GM10248 (cell line): Measurements from ENCODE around the gene STX5.

Experiments used
- CTCF ChIA-PET: fragments of 300-600 bp; sonication (Branson Sonifier 250); formaldehyde crosslinking; extraction: SDS; loops from one replicate; lab custom pipeline; 2021; ENCODE audit warnings: antibody characterized with exemption; lab: Yijun Ruan, JAX
- POLR2A ChIA-PET: fragments of 350-650 bp; sonication (Branson Sonifier 250); formaldehyde crosslinking; extraction: SDS; loops from one replicate; lab custom pipeline; 2020; ENCODE audit warnings: antibody characterized with exemption; lab: Yijun Ruan, JAX
- DNase-seq: peaks from one replicate; pipeline ENCODE4 v3.0.0; 2012; ENCODE audit errors: extremely low spot score
- CTCF ChIP-seq: IDR thresholded peaks from 2 replicates; pipeline ENCODE4 v1.5.1; 2012; ENCODE audit warnings: mild to moderate bottlenecking, low read depth; ENCODE audit errors: extremely low read depth, missing control alignments, control extremely low read depth

STX5 gene

GRCh38 chr11:62801071-62801470 lies 30.8 kb downstream of the STX5 start:
- no peak for TF ChIP-seq CTCF
- POLR2A ChIA-PET, result interaction anchor here (0.7 to 3.2 kb wide), 9 partner anchors 10 to 210 kb away, joined by 3 to 28 read pairs (median 5); partner anchors contain the start of genes C11orf98, CSKMT, SLC3A2 and STX5
- CTCF ChIA-PET, result interaction anchor here (1.1 to 3.5 kb wide), 6 partner anchors 8 to 179 kb away, joined by 3 to 15 read pairs (median 4); partner anchors contain the start of genes B3GAT3 and TMEM179B
- DNase-seq, result no peak

GRCh38 chr11:62799486-62799885 lies 32.4 kb downstream of the STX5 start:
- CTCF ChIA-PET, result interaction anchor here (3.5 kb wide), 1 partner anchor 10 kb away, joined by 15 read pairs; no protein-coding TSS in a partner anchor
- POLR2A ChIA-PET, result interaction anchor here (0.6 to 3.2 kb wide), 4 partner anchors 8 to 208 kb away, joined by 3 to 28 read pairs (median 14); partner anchors contain the start of genes TMEM223, TUT1 and WDR74
- TF ChIP-seq CTCF, result no peak
- DNase-seq, result no peak

GRCh38 chr11:62796281-62796680 lies 35.6 kb downstream of the STX5 start:
- ChIA-PET POLR2A (interaction anchor here (0.6 to 2.8 kb wide), 9 partner anchors 7 to 223 kb away, joined by 3 to 13 read pairs (median 4); partner anchors contain the start of genes EEF1G, NXF1, STX5 and TEX54), CTCF (interaction anchor here (1.1 to 3.6 kb wide), 2 partner anchors 9 to 67 kb away, joined by 3 to 40 read pairs; partner anchors contain the start of gene TMEM179B)
- no peak for TF ChIP-seq CTCF
- no peak for DNase-seq

GRCh38 chr11:62794201-62794775 lies 37.6 kb downstream of the STX5 start:
- ChIA-PET POLR2A (interaction anchor here (0.5 to 2.8 kb wide), 7 partner anchors 9 to 235 kb away, joined by 3 to 13 read pairs (median 6); no protein-coding TSS in a partner anchor), CTCF (interaction anchor here (0.9 to 1.4 kb wide), 5 partner anchors 12 to 23 kb away, joined by 3 to 5 read pairs (median 3); partner anchors contain the start of gene TAF6L)

GRCh38 chr11:62792202-62792575 lies 39.7 kb downstream of the STX5 start:
- POLR2A ChIA-PET, result interaction anchor here (1.3 to 4.3 kb wide), 2 partner anchors 9 to 14 kb away, joined by 4 to 28 read pairs; no protein-coding TSS in a partner anchor
- TF ChIP-seq CTCF, result no peak
- CTCF ChIA-PET, result interaction anchor here (1.1 kb wide), 1 partner anchor 44 kb away, joined by 3 read pairs; no protein-coding TSS in a partner anchor
- no peak for DNase-seq

More at GRCh38 chr11:62794201-62794775, 37.6 kb downstream of the STX5 start:
- no peak for TF ChIP-seq CTCF
- no peak for DNase-seq

- CTCF ChIA-PET, result interaction anchor here (1.1 to 2.9 kb wide), 2 partner anchors 9 to 44 kb away, joined by 3 to 15 read pairs; no protein-coding TSS in a partner anchor
- POLR2A ChIA-PET, result interaction anchor here (1.3 to 4.3 kb wide), 2 partner anchors 10 to 14 kb away, joined by 4 to 28 read pairs; no protein-coding TSS in a partner anchor
- no peak for TF ChIP-seq CTCF
- DNase-seq, result peak; percentile 93
These were observed 40.2 kb downstream of the STX5 start, which contains the start of gene TMEM223 for GRCh38 chr11:62791501-62792201. TSS of gene TMEM223 (minus strand) at chr11:62792006. CDS start at chr11:62791994, 12 bp downstream.
